ENCODE measurements around the gene B3GALT6.

The B3GALT6 gene

DNA sequence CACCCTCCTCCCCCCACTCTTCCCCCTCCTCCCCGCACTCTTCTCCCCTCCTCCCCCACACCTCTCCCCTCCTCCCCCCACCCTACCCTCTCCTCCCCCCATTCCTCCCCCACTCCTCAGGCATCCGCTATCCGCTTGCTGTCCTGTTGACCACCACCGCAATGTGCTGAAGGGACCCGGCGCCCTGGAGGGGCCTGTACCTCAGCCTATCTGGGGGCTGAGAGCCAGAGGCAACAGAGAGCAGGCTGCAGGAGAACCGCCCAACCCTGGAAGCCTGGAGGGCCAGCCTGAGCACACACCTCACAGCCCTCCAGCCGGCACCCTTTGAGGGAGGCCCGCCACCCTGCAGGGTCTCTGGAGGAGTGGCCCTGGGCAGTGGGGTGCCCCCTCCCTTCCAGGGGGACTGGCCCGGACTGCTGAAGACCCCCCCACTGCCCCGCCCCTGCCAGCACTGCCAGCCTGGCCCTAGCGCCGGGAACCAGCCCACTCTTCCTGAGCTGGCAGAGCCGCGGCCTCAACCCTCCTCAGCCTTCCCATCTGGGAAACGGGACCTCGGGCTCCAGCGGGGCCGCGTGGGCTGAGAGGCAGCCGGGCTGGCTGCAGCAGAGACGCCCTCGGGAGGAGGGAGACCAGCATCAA lies 13.3 kb downstream of the B3GALT6 start:
- H3K4me3 ChIP-seq (replicated peaks; ENCODE audit: insufficient read depth, low read length) = no peak overlapping the region
- no peak overlapping the region for H3K27ac ChIP-seq (replicated peaks)
- no peak for DNase-seq (ENCODE audit: low read depth in 1 of 2, low spot score in 1 of 2)
- peaks cover 10% of the 10 kb centered on the region for H3K27me3 ChIP-seq (ENCODE audit: insufficient read depth, poor library complexity, severe bottlenecking)
- TF ChIP-seq POLR2AphosphoS5 (IDR thresholded peaks at IDR 0.05; ENCODE audit: low read depth) (no peak), GABPA (IDR thresholded peaks at IDR 0.05; ENCODE audit: low read depth) (no peak), SPI1 (IDR thresholded peaks at IDR 0.05; ENCODE audit: borderline replicate concordance, low read depth) (no peak)
- TF ChIP-seq, protein P1, sequence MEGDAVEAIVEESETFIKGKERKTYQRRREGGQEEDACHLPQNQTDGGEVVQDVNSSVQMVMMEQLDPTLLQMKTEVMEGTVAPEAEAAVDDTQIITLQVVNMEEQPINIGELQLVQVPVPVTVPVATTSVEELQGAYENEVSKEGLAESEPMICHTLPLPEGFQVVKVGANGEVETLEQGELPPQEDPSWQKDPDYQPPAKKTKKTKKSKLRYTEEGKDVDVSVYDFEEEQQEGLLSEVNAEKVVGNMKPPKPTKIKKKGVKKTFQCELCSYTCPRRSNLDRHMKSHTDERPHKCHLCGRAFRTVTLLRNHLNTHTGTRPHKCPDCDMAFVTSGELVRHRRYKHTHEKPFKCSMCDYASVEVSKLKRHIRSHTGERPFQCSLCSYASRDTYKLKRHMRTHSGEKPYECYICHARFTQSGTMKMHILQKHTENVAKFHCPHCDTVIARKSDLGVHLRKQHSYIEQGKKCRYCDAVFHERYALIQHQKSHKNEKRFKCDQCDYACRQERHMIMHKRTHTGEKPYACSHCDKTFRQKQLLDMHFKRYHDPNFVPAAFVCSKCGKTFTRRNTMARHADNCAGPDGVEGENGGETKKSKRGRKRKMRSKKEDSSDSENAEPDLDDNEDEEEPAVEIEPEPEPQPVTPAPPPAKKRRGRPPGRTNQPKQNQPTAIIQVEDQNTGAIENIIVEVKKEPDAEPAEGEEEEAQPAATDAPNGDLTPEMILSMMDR (IDR thresholded peaks at IDR 0.05; ENCODE audit: insufficient read depth, low read length) = no peak
- TF ChIP-seq, protein P2, sequence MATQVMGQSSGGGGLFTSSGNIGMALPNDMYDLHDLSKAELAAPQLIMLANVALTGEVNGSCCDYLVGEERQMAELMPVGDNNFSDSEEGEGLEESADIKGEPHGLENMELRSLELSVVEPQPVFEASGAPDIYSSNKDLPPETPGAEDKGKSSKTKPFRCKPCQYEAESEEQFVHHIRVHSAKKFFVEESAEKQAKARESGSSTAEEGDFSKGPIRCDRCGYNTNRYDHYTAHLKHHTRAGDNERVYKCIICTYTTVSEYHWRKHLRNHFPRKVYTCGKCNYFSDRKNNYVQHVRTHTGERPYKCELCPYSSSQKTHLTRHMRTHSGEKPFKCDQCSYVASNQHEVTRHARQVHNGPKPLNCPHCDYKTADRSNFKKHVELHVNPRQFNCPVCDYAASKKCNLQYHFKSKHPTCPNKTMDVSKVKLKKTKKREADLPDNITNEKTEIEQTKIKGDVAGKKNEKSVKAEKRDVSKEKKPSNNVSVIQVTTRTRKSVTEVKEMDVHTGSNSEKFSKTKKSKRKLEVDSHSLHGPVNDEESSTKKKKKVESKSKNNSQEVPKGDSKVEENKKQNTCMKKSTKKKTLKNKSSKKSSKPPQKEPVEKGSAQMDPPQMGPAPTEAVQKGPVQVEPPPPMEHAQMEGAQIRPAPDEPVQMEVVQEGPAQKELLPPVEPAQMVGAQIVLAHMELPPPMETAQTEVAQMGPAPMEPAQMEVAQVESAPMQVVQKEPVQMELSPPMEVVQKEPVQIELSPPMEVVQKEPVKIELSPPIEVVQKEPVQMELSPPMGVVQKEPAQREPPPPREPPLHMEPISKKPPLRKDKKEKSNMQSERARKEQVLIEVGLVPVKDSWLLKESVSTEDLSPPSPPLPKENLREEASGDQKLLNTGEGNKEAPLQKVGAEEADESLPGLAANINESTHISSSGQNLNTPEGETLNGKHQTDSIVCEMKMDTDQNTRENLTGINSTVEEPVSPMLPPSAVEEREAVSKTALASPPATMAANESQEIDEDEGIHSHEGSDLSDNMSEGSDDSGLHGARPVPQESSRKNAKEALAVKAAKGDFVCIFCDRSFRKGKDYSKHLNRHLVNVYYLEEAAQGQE (IDR thresholded peaks at IDR 0.05; ENCODE audit: insufficient replicate concordance, low read depth) = no peak

DNA sequence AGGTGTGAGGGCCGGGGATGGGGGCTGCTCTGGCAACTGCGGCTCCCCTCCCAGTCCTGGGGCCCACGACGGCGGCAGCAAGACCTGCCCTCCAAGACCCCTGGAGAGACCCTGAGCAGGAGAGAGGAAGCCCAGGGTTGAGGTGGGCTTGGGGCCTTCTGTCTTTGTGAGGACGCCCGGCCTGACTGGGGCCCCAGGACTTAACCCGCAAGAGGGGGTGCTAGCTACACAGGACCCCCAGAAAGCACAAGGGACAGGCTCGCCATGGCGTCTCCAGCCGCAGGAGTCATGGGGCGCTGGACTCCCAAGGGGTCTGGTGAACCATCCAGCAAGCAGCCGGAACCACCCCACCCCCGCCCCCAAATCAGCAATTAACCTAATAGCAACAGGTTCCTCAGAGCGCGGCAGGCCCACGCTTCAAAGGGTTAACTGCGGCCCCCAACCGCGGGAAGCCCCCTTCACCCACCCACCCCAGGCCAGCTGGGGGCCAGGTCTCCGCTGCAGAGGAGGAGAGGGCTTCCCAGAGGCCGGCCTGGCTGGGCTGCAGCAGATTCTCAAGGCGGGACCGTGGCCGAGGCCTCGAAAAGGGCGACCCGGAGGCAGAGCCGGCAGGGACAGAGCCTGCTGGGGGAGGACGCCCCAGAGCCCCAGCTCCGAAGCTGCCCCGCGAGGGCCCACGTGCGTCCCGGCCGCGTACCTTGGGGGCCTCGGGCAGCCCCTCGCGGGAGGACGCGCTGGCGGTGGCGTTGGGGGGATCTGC lies 14.0 kb downstream of the B3GALT6 start:
- DNase-seq (ENCODE audit: low read depth in 1 of 2, low spot score in 1 of 2) = no peak
- Histone ChIP-seq H3K27ac (replicated peaks) (no peak overlapping the region), H3K27me3 (ENCODE audit: insufficient read depth, poor library complexity, severe bottlenecking) (peaks cover 10% of the 10 kb centered on the region), H3K4me3 (replicated peaks; ENCODE audit: insufficient read depth, low read length) (no peak overlapping the region)
- TF ChIP-seq GABPA (IDR thresholded peaks at IDR 0.05; ENCODE audit: low read depth) (no peak), SPI1 (IDR thresholded peaks at IDR 0.05; ENCODE audit: borderline replicate concordance, low read depth) (no peak), POLR2AphosphoS5 (IDR thresholded peaks at IDR 0.05; ENCODE audit: low read depth) (no peak)
- TF ChIP-seq, protein P2 (IDR thresholded peaks at IDR 0.05; ENCODE audit: insufficient replicate concordance, low read depth) = no peak
- TF ChIP-seq, protein P1 (IDR thresholded peaks at IDR 0.05; ENCODE audit: insufficient read depth, low read length) = no peak

DNA sequence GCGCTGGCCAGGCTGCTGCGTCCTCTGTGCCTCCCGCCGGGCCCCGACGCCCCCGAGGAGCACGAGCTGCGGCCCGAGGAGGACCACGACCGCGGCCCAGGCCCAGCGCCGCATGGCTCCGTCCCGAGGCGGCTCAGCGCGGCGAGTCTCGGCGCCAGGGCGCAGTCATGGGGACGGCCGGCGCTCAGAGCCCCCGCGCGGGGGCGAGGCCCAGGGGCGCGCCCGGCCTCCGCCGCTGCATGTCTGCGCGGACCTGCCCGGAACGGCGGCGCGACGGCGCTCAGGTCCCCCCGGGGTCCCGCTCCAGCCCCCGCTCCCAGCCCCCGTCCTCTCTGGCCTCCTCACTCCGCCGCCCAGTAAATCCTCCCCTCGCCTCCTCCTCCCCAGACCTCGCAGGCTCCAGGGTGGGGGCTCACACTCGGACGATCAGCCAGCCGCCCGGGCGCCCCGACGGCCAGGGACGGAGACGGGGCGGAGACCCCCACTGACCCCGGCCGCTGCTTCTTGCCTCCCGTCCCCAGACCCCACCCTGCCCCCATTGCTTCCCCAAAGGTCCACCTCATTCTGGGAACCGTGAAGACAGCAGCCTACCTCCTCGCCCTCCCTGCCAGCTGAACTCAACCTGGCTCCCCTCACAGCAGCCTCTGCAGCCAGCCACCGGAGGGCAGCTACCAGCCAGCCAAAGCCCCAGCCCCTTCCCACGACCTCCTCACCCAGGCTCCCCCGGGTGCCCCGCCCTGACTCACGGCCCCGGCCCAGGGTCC lies 14.7 kb downstream of the B3GALT6 start, which contains the start of gene C1QTNF12:
TSS of gene C1QTNF12 (minus strand) at position 146 of the 764 bp plus-strand sequence. CDS start at position 114, 32 bp downstream.
- H3K27ac ChIP-seq (replicated peaks) = no peak within 1 kb of the TSS
- H3K4me3 ChIP-seq (replicated peaks; ENCODE audit: insufficient read depth, low read length) = no peak within 1 kb of the TSS
- no peak for TF ChIP-seq POLR2AphosphoS5 (IDR thresholded peaks at IDR 0.05; ENCODE audit: low read depth)
- TF ChIP-seq, protein P2 (IDR thresholded peaks at IDR 0.05; ENCODE audit: insufficient replicate concordance, low read depth) = no peak
- DNase-seq (ENCODE audit: low read depth in 1 of 2, low spot score in 1 of 2) = no peak
- peaks cover 10% of the 10 kb centered on the region for H3K27me3 ChIP-seq (ENCODE audit: insufficient read depth, poor library complexity, severe bottlenecking)

Data from HL-60 (cell line).